ENCODE measurements around the gene FOXP1. TPM values are rescaled to one million over a fixed set of nuclear protein-coding genes. Genes with fewer than 3 reads are reported as not detected.
A peak's percentile ranks its signal among the peaks of the same experiment; 100 is the strongest.

Gene FOXP1
- total and polyA plus RNA-seq, 2 experiments from 2014 or later, result 37.4 to 59.9 TPM

- no peak overlapping the region for H2AFZ ChIP-seq
- H3K9me2 ChIP-seq (ENCODE audit: insufficient read depth), result no peaks in the 10 kb centered on the region
- H3K36me3 ChIP-seq (ENCODE audit: low read depth), result no peaks in the 10 kb centered on the region
- H3K27ac ChIP-seq, result no peak overlapping the region
- no peaks in the 10 kb centered on the region for H3K27me3 ChIP-seq (replicated peaks; ENCODE audit: insufficient read depth)
- 86 to 100% methylated on average over 1 of the region's 1 CpG for WGBS, 2 experiments (ENCODE audit: low coverage in 1 of 2, low lambda C conversion rate in 2 of 2, missing lambda C conversion rate in 2 of 2)
- H3K9ac ChIP-seq, result no peak overlapping the region
- H3K4me2 ChIP-seq (ENCODE audit: unreplicated experiment), result no peak overlapping the region
- no peaks in the 10 kb centered on the region for H4K20me1 ChIP-seq (ENCODE audit: insufficient read depth)
- H3K9me3 ChIP-seq (ENCODE audit: low read depth), result no peaks in the 10 kb centered on the region
- H3K4me1 ChIP-seq (ENCODE audit: insufficient read depth), result peaks cover 18% of the 10 kb centered on the region
- TF ChIP-seq EZH2phosphoT487 (IDR thresholded peaks at IDR 0.05; ENCODE audit: insufficient read depth, low read depth) (no peak), EZH2 (IDR thresholded peaks at IDR 0.05; ENCODE audit: insufficient read depth, poor library complexity, severe bottlenecking) (no peak)
- no peak overlapping the region for H3K4me3 ChIP-seq
- H3K79me2 ChIP-seq (ENCODE audit: insufficient read depth), result 0 out of 2 replicates have a peak, but pooled peaks cover 13% of the 10 kb centered on the region
- H3F3A ChIP-seq (ENCODE audit: insufficient read depth), result peaks cover 12% of the 10 kb centered on the region
- DNase-seq, result peak; percentile 20
- in situ Hi-C loops (cut with MboI), result no loop called here
These were observed 487.8 kb downstream of the FOXP1 start for GRCh38 chr3:71095511-71096291.

DNA sequence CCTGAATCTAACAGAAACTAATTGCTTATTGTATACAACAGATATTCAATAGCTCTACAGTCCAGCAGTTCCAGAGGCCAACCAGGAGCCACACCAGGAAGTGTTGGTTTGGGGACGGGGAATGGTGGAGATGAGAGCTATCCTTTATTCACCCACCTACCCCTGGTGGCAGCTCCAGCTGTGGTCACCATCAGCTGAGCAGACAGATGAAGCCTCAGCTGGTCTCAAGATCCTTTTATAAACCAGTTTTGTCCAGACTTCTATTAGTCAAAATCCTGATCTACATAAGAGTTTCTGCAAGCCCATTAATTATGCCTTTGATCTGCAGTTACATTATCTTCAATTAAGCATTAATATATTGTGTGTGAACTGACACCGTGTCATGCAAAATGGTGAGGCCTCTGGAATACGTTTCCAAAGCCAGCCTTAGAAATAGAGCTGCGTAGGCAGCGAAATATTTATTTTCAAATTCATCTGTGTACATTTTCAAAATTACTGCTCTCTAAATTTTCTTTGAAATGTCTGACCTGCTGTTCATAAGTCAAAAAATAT lies 488.8 kb downstream of the FOXP1 start:
- 97% methylated on average over 5 of the region's 5 CpGs for WGBS, 2 experiments (ENCODE audit: low coverage in 1 of 2, low lambda C conversion rate in 2 of 2, missing lambda C conversion rate in 2 of 2)
- Histone ChIP-seq H3K9ac (no peak overlapping the region), H3K36me3 (ENCODE audit: low read depth) (no peaks in the 10 kb centered on the region), H3K27me3 (replicated peaks; ENCODE audit: insufficient read depth) (no peaks in the 10 kb centered on the region), H3K9me3 (ENCODE audit: low read depth) (no peaks in the 10 kb centered on the region), H2AFZ (no peak overlapping the region), H3K27ac (no peak overlapping the region), H3F3A (ENCODE audit: insufficient read depth) (peaks cover 4% of the 10 kb centered on the region; the same call in 1 of the 2 replicates), H3K4me1 (ENCODE audit: insufficient read depth) (peaks cover 8% of the 10 kb centered on the region; the same call in 1 of the 2 replicates), H3K4me2 (ENCODE audit: unreplicated experiment) (no peak overlapping the region), H3K4me3 (no peak overlapping the region), H3K9me2 (ENCODE audit: insufficient read depth) (no peaks in the 10 kb centered on the region), H3K79me2 (ENCODE audit: insufficient read depth) (0 out of 2 replicates have a peak, but pooled peaks cover 11% of the 10 kb centered on the region), H4K20me1 (ENCODE audit: insufficient read depth) (no peaks in the 10 kb centered on the region)
- in situ Hi-C loops (cut with MboI), result no loop called here
- DNase-seq, result no peak
- TF ChIP-seq EZH2phosphoT487 (IDR thresholded peaks at IDR 0.05; ENCODE audit: insufficient read depth, low read depth) (no peak), EZH2 (IDR thresholded peaks at IDR 0.05; ENCODE audit: insufficient read depth, poor library complexity, severe bottlenecking) (no peak)

- in situ Hi-C loops (cut with MboI), result no loop called here
- Histone ChIP-seq H3F3A (ENCODE audit: insufficient read depth) (no peaks in the 10 kb centered on the region), H3K9me2 (ENCODE audit: insufficient read depth) (no peaks in the 10 kb centered on the region), H3K27me3 (replicated peaks; ENCODE audit: insufficient read depth) (no peaks in the 10 kb centered on the region), H3K9ac (no peak overlapping the region), H3K36me3 (ENCODE audit: low read depth) (no peaks in the 10 kb centered on the region), H2AFZ (no peak overlapping the region), H3K4me2 (ENCODE audit: unreplicated experiment) (no peak overlapping the region), H3K79me2 (ENCODE audit: insufficient read depth) (no peaks in the 10 kb centered on the region; the same call in 1 of the 2 replicates), H3K9me3 (ENCODE audit: low read depth) (no peaks in the 10 kb centered on the region), H3K27ac (no peak overlapping the region), H4K20me1 (ENCODE audit: insufficient read depth) (no peaks in the 10 kb centered on the region), H3K4me1 (ENCODE audit: insufficient read depth) (peaks cover 10% of the 10 kb centered on the region; the same call in 1 of the 2 replicates), H3K4me3 (no peak overlapping the region)
- 91% methylated on average over 4 of the region's 4 CpGs for WGBS, 2 experiments (ENCODE audit: low coverage in 1 of 2, low lambda C conversion rate in 2 of 2, missing lambda C conversion rate in 2 of 2)
- TF ChIP-seq EZH2 (IDR thresholded peaks at IDR 0.05; ENCODE audit: insufficient read depth, poor library complexity, severe bottlenecking), result no peak
- TF ChIP-seq EZH2phosphoT487 (IDR thresholded peaks at IDR 0.05; ENCODE audit: insufficient read depth, low read depth), result no peak
- DNase-seq, result no peak
These were observed 490.9 kb downstream of the FOXP1 start for GRCh38 chr3:71092665-71093064.

- H3K79me2 ChIP-seq (ENCODE audit: insufficient read depth), result no peaks in the 10 kb centered on the region; the same call in 1 of the 2 replicates
- no peak for TF ChIP-seq EZH2phosphoT487 (IDR thresholded peaks at IDR 0.05; ENCODE audit: insufficient read depth, low read depth)
- no peak for TF ChIP-seq EZH2 (IDR thresholded peaks at IDR 0.05; ENCODE audit: insufficient read depth, poor library complexity, severe bottlenecking)
- in situ Hi-C loops (cut with MboI), result no loop called here
- WGBS, 2 experiments (ENCODE audit: low coverage in 1 of 2, low lambda C conversion rate in 2 of 2, missing lambda C conversion rate in 2 of 2), result 90 to 95% methylated on average over 3 of the region's 3 CpGs
- H3F3A ChIP-seq (ENCODE audit: insufficient read depth), result no peaks in the 10 kb centered on the region
- H3K4me1 ChIP-seq (ENCODE audit: insufficient read depth), result peaks cover 5% of the 10 kb centered on the region; the same call in 1 of the 2 replicates
- no peak overlapping the region for H3K4me3 ChIP-seq
- H2AFZ ChIP-seq, result no peak overlapping the region
- H4K20me1 ChIP-seq (ENCODE audit: insufficient read depth), result no peaks in the 10 kb centered on the region
- no peaks in the 10 kb centered on the region for H3K9me2 ChIP-seq (ENCODE audit: insufficient read depth)
- H3K27ac ChIP-seq, result no peak overlapping the region
- no peaks in the 10 kb centered on the region for H3K9me3 ChIP-seq (ENCODE audit: low read depth)
- no peak overlapping the region for H3K4me2 ChIP-seq (ENCODE audit: unreplicated experiment)
- DNase-seq, result no peak
- H3K9ac ChIP-seq, result no peak overlapping the region
- no peaks in the 10 kb centered on the region for H3K27me3 ChIP-seq (replicated peaks; ENCODE audit: insufficient read depth)
- no peaks in the 10 kb centered on the region for H3K36me3 ChIP-seq (ENCODE audit: low read depth)
These were observed 493.3 kb downstream of the FOXP1 start for GRCh38 chr3:71090207-71090606.
